Retinal pigment epithelial cell (primary cell): ENCODE data around the gene PPIF.

Experiments used
- DNase-seq: peaks from one replicate; pipeline ENCODE4 v3.0.0-alpha.2; 2010; ENCODE audit warnings: low read depth
- H3K4me3 ChIP-seq: 2 replicates; pipeline ENCODE4 v1.5.1; 2011; ENCODE audit warnings: mild to moderate bottlenecking, low read length, control low read depth, moderate library complexity
- TF ChIP-seq, protein P1 (sequence below): conservative IDR thresholded peaks from 2 replicates; pipeline ENCODE4 v1.5.1; 2011; ENCODE audit warnings: low read depth, low read length, control low read depth, inconsistent platforms

Gene PPIF

DNA sequence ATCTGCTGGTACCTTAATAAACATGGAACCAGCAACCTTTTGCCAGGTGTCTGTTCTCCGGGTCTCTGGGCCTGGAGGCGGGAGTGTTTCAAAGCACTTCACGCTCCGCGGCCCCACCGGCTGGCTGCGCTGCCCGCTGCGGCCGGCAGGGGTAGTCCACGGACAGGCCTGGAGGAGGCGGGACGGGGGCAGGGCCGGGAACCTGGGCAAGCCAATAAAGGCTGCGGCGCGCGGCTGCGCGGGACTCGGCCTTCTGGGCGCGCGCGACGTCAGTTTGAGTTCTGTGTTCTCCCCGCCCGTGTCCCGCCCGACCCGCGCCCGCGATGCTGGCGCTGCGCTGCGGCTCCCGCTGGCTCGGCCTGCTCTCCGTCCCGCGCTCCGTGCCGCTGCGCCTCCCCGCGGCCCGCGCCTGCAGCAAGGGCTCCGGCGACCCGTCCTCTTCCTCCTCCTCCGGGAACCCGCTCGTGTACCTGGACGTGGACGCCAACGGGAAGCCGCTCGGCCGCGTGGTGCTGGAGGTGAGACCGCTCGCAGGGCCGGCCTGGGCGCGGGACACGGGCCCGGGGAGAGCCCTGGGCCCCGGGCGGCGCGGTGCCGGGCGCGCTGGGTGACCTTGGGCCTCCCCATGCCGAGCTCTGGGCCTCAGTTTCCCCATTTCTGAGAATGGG, at the start of gene PPIF:
Gene PPIF (plus strand): TSS at position 244 of the 668 bp plus-strand sequence. CDS start 80 bp downstream, at position 324.
- DNase-seq: peak; percentile 66
- TF ChIP-seq, protein P1, sequence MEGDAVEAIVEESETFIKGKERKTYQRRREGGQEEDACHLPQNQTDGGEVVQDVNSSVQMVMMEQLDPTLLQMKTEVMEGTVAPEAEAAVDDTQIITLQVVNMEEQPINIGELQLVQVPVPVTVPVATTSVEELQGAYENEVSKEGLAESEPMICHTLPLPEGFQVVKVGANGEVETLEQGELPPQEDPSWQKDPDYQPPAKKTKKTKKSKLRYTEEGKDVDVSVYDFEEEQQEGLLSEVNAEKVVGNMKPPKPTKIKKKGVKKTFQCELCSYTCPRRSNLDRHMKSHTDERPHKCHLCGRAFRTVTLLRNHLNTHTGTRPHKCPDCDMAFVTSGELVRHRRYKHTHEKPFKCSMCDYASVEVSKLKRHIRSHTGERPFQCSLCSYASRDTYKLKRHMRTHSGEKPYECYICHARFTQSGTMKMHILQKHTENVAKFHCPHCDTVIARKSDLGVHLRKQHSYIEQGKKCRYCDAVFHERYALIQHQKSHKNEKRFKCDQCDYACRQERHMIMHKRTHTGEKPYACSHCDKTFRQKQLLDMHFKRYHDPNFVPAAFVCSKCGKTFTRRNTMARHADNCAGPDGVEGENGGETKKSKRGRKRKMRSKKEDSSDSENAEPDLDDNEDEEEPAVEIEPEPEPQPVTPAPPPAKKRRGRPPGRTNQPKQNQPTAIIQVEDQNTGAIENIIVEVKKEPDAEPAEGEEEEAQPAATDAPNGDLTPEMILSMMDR: peak; percentile 80
- peak within 1 kb of the TSS; percentile 74 for H3K4me3 ChIP-seq

DNA sequence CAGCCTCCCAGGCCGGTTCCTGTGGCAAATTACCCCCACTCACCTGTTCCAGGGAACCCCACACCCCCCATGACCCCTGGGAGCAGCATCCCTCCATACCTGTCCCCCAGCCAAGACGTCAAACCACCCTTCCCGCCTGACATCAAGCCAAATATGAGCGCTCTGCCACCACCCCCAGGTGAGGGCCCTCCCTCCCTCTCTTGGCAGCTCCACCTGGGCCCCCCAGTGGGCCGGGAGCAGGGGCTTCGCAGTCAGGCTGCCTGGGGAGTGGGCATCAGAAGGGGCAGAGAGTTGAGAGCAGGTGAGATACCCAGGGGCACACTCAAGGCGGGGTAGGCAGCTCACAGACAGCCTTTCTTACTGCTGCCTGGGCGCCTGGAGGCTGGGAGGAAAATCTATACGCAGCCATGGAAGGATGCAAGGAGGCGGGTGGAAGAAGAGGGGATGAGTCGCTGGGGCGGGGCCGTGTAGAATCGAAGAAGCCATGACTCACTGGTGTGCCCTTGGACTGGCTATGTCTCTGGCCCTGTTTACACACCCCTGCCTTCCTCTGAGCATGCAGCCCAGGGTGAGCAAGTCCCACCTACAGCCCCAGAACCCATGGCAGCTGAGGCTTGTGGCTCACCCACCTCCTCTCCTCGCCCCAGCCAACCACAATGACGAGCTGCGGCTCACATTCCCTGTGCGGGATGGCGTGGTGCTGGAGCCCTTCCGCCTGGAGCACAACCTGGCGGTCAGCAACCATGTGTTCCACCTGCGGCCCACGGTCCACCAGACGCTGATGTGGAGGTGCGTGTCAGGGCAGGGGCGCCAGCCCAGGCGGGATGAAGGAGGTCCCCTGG, 48.6 kb upstream of the PPIF start:
- peak; percentile 43 for DNase-seq

DNA sequence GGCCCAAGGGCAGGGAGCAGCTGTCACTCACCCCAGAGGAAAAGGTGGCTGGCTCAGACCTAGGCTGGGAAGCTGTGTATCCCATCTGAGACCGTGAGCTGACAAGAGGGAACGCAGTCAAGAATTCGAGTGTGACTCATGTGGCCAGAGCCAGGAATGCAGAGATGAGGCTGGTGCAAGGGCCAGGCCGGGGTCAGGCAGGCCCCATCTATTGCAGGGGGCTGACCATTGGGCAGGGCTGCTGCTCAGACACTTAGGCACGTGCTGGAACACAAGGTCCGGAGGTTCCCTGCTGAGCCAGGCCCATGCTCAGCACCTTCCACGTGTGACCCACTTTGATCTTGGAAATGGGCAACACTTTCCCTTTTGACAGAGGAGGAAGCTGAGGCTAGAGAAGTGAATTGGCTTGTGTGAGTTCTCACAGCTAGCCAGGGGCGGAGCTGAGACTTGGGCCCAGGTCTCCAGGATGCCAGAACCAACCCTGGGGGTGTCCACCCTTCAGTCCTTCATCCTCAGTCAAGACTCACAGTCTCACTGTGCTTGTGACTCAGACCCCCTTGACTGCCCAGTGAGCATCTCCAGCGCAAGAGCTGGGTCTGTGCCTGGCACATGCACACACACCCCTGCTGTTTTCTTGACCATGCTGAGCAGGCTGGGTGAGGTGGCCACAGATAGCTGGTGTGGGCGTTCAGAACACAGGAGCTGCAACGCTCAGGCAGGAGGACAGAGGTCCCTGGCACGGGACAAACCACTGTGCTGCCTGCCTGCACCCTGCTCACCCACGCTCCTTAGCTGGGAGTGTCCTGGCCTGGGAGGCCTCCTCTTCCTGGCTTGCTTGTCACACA, 47.6 kb upstream of the PPIF start:
- no peak overlapping the region for H3K4me3 ChIP-seq
- DNase-seq: peak; percentile 51
- TF ChIP-seq, protein P1: no peak

More for the DNA sequence above, 48.6 kb upstream of the PPIF start:
- H3K4me3 ChIP-seq: no peak overlapping the region
- TF ChIP-seq, protein P1: no peak

DNA sequence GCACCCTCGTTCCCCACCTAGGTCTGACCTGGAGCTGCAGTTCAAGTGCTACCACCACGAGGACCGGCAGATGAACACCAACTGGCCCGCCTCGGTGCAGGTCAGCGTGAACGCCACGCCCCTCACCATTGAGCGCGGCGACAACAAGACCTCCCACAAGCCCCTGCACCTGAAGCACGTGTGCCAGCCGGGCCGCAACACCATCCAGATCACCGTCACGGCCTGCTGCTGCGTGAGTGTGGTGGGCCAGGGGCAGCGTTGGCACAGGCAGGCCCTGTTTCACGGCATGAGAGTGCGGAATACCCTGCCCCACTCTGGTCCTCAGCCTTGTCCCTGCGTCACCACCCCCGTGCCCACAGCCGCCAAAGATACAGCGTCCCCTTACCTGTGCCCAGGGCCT, 46.6 kb upstream of the PPIF start:
- DNase-seq: no peak
- no peak overlapping the region for H3K4me3 ChIP-seq
- TF ChIP-seq, protein P1: no peak

DNA sequence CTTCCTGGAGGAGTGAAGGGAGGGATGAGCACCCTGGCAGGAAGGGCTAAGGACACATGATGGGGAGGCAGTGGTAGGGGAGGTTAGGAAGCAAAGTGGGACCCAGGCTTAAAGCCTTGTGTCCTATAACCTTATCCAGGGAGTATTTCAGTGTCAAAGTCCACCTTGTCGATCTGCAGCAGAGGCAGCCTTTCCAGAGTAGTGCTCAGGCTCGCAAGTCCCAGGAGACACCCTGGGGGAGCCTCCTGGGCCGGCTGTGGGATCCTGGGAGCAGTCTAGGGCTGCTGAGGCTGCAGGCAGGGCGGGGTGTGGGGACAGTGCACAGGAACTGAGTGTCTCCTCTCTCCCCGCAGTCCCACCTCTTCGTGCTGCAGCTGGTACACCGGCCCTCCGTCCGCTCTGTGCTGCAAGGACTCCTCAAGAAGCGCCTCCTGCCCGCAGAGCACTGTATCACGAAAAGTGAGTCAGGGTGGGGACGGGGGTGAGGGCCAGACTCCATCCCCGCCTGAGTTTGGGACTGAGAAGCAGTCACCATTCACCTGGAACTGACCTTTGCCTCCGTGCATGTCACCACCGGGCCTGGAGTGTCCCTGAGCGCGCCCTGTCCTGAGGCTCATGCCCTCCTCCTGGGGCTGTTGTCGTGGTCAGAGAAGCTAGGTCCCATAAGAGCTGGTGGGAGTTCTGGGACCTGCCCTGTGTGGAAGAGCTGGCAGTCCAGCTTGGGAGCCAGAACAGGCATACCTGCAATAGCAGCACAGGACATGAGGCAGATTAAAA, 45.3 kb upstream of the PPIF start:
- TF ChIP-seq, protein P1: no peak
- H3K4me3 ChIP-seq: no peak overlapping the region
- DNase-seq: no peak
